K562 (cell line): ENCODE data around the gene PRDX3. TPM values are rescaled to one million over a fixed set of nuclear protein-coding genes. Genes with fewer than 3 reads are reported as not detected.

Experiments
- BACH1 ChIP-seq: fragments of 200-800 bp; sonication (Bioruptor generic); IDR thresholded peaks from 2 replicates; pipeline ENCODE4 v1.6.1; 2016; ENCODE audit warnings: missing genetic modification characterization, missing compliant biosample characterization
- CHD1 ChIP-seq: fragments of 200-600 bp; sonication (generic); IDR thresholded peaks from one replicate; pipeline ENCODE4 v1.6.1; 2012; ENCODE audit warnings: mild to moderate bottlenecking, moderate library complexity, low read length, inconsistent platforms
- ILK ChIP-seq: fragments of 450-650 bp; IDR thresholded peaks from 2 replicates; pipeline ENCODE4 v1.6.1; 2016; ENCODE audit warnings: missing genetic modification characterization, low read depth, mild to moderate bottlenecking, missing compliant biosample characterization, moderate library complexity, borderline replicate concordance
- MTF1 ChIP-seq: fragments of 250-450 bp; sonication (Bioruptor Pico); IDR thresholded peaks from 2 replicates; pipeline ENCODE4 v1.9.0; 2021; ENCODE audit warnings: moderate library complexity, mild to moderate bottlenecking, inconsistent platforms, borderline replicate concordance
- MYBL2 ChIP-seq, 2 experiments: fragments of 450-650 bp in 1 of 2; sonication (generic) in 1 of 2; formaldehyde crosslinking in 1 of 2; IDR thresholded peaks; 2 replicates each; pipeline versions ENCODE4 v1.6.1 to v1.8.1; 2017 to 2022; ENCODE audit warnings: borderline replicate concordance in 1 of 2, inconsistent platforms in 1 of 2, low read depth in 1 of 2, mild to moderate bottlenecking in 1 of 2, missing genetic modification reagents in 1 of 2, moderate library complexity in 1 of 2
- NFYB ChIP-seq: IDR thresholded peaks from 2 replicates; pipeline ENCODE4 v1.6.1; 2011; ENCODE audit warnings: mild to moderate bottlenecking, moderate library complexity; ENCODE audit not compliant: insufficient read length; ENCODE audit errors: extremely low read depth
- RAD51 ChIP-seq: fragments of 450-650 bp; IDR thresholded peaks from 2 replicates; pipeline ENCODE4 v1.7.1; 2016; ENCODE audit warnings: low read depth, mild to moderate bottlenecking, borderline replicate concordance
- RBBP5 ChIP-seq: fragments of 200-600 bp; sonication (generic); IDR thresholded peaks from 2 replicates; pipeline ENCODE4 v1.6.1; 2012; ENCODE audit warnings: borderline replicate concordance, mild to moderate bottlenecking, low read length, control low read depth, inconsistent platforms; ENCODE audit not compliant: insufficient read depth, poor library complexity, severe bottlenecking
- RBM25 ChIP-seq: fragments of 200-400 bp; formaldehyde crosslinking; IDR thresholded peaks from 2 replicates; pipeline ENCODE4 v1.6.1; 2018; ENCODE audit warnings: low read length, low read depth, moderate library complexity; ENCODE audit not compliant: severe bottlenecking
- REST ChIP-seq, 2 experiments: fragments of 450-650 bp; formaldehyde crosslinking in 1 of 2; IDR thresholded peaks; 2 replicates each; pipeline versions ENCODE4 v1.4.0 to v1.6.1; 2014 to 2020; ENCODE audit warnings: mild to moderate bottlenecking in 2 of 2, borderline replicate concordance in 1 of 2, low read depth in 1 of 2
- ZNF174 ChIP-seq: fragments of 250-450 bp; sonication (Bioruptor Pico); IDR thresholded peaks from 2 replicates; pipeline ENCODE4 v1.4.0; 2020; ENCODE audit warnings: mild to moderate bottlenecking
- ZNF507 ChIP-seq: conservative IDR thresholded peaks from 2 replicates; pipeline ENCODE4 v1.6.1; 2017; ENCODE audit warnings: missing genetic modification characterization, missing compliant biosample characterization
- ZNF592 ChIP-seq: fragments of 450-650 bp; IDR thresholded peaks from 2 replicates; pipeline ENCODE4 v1.6.1; 2017; ENCODE audit warnings: antibody characterized with exemption, mild to moderate bottlenecking
- ZNF695 ChIP-seq: fragments of 450-650 bp; formaldehyde crosslinking; IDR thresholded peaks from 2 replicates; pipeline ENCODE4 v1.4.0; 2020; ENCODE audit warnings: mild to moderate bottlenecking, moderate library complexity
- polyA plus RNA-seq, 8 experiments: library from polyadenylated mRNA; depleted of rRNA in 4 of 8; stranded (reverse) in 5 of 8; unstranded in 3 of 8; fragments of >200 nt; fragmentation: Nextera tagmentation in 2 of 8; fragmentation: Illumina TruSeq in 1 of 8; extraction: Ambion mirVana in 2 of 8; extraction: Trizol in 1 of 8; gene quantifications; 2 replicates each; pipeline versions ENCODE4 v1.2.1 to v1.2.3, GENCODE V29; 2011 to 2014; ENCODE audit warnings: inconsistent platforms in 1 of 8, missing spikeins in 1 of 8
- total RNA-seq, 7 experiments: library from RNA; depleted of rRNA in 6 of 7; stranded (reverse); fragments of >200 nt in 6 of 7; fragmentation: Illumina TruSeq in 2 of 7; extraction: Trizol in 2 of 7; gene quantifications; 2 replicates each; pipeline versions ENCODE4 v1.2.1 to v1.2.3, GENCODE V29; 2011 to 2021; ENCODE audit warnings: low replicate concordance in 1 of 7

The PRDX3 gene
- total and polyA plus RNA-seq, 9 of the 15 experiments (the other 6 are each of a cell fraction or from before 2014, with no cell fraction given) = 122 to 994 (median 173) TPM

- TF ChIP-seq ZNF592 (peak; percentile 33; the same call in 1 of the 2 replicates), ZNF507 (no peak), CHD1 (no peak), ZNF695 (CRISPR knock-in tag) (no peak), RBBP5 (peak; percentile 81), RBM25 (no peak), BACH1 (no peak), RAD51 (peak; percentile 34; the same call in 1 of the 2 replicates), MYBL2 (IDR thresholded peaks at IDR 0.05; ENCODE audit: low read depth) (no peak), MYBL2 (CRISPR knock-in tag; IDR thresholded peaks at IDR 0.05; ENCODE audit: borderline replicate concordance) (no peak), REST (IDR thresholded peaks at IDR 0.05; ENCODE audit: borderline replicate concordance) (no peak), REST (CRISPR knock-in tag; IDR thresholded peaks at IDR 0.05; ENCODE audit: low read depth) (peak; percentile 33; the same call in 1 of the 2 replicates), MTF1 (CRISPR knock-in tag) (no peak), ILK (tag) (no peak), NFYB (no peak), ZNF174 (CRISPR knock-in tag) (no peak)
These were observed at the start of gene PRDX3 (continued) for GRCh38 chr10:119178372-119179119.
